Loucy (cell line): Measurements from ENCODE around the gene TMEM121.

Source experiments
- H2AFZ ChIP-seq: fragments of 200-600 bp; sonication (generic); 2 replicates; pipeline ENCODE4 v1.6.0; 2016; ENCODE audit warnings: antibody characterized with exemption, mild to moderate bottlenecking, low read length, moderate library complexity
- H3F3A ChIP-seq: fragments of 200-600 bp; 2 replicates; pipeline ENCODE4 v1.6.0; 2016; ENCODE audit warnings: antibody characterized with exemption, low read depth, mild to moderate bottlenecking
- H3K27me3 ChIP-seq: fragments of 200-600 bp; sonication (generic); 2 replicates; pipeline ENCODE4 v1.6.1; 2014; ENCODE audit warnings: low read length, mild to moderate bottlenecking; ENCODE audit not compliant: insufficient read depth, poor library complexity, severe bottlenecking
- H3K36me3 ChIP-seq: fragments of 200-600 bp; sonication (generic); 2 replicates; pipeline ENCODE4 v1.6.1; 2016; ENCODE audit warnings: low read length; ENCODE audit not compliant: insufficient read depth
- H3K4me1 ChIP-seq: fragments of 200-600 bp; sonication (generic); 2 replicates; pipeline ENCODE4 v1.5.1; 2014; ENCODE audit warnings: low read length, mild to moderate bottlenecking; ENCODE audit not compliant: insufficient read depth, poor library complexity, severe bottlenecking
- H3K4me2 ChIP-seq: fragments of 200-600 bp; sonication (generic); 2 replicates; pipeline ENCODE4 v1.6.0; 2014; ENCODE audit warnings: antibody characterized with exemption, low read length, low read depth, mild to moderate bottlenecking; ENCODE audit not compliant: poor library complexity, severe bottlenecking
- H3K4me3 ChIP-seq: fragments of 200-600 bp; sonication (generic); 2 replicates; pipeline ENCODE4 v1.5.1; 2014; ENCODE audit warnings: low read length, mild to moderate bottlenecking, mixed read lengths; ENCODE audit not compliant: poor library complexity, severe bottlenecking
- H3K79me2 ChIP-seq: fragments of 200-600 bp; sonication (generic); 2 replicates; pipeline ENCODE4 v1.6.1; 2014; ENCODE audit warnings: low read length; ENCODE audit not compliant: insufficient read depth
- H3K9ac ChIP-seq: fragments of 200-600 bp; sonication (generic); 2 replicates; pipeline ENCODE4 v1.6.0; 2014; ENCODE audit warnings: mild to moderate bottlenecking, low read depth, low read length, moderate library complexity; ENCODE audit not compliant: poor library complexity, severe bottlenecking
- H3K9me2 ChIP-seq: fragments of 200-600 bp; sonication (generic); replicated peaks from 2 replicates; pipeline ENCODE4 v1.6.1; 2016; ENCODE audit warnings: low read depth, low read length, mixed read lengths
- H3K9me3 ChIP-seq: fragments of 200-600 bp; sonication (generic); 2 replicates; pipeline ENCODE4 v1.6.1; 2014; ENCODE audit warnings: mild to moderate bottlenecking, antibody characterized with exemption, low read length, low read depth; ENCODE audit not compliant: insufficient read depth
- H4K20me1 ChIP-seq: fragments of 200-600 bp; sonication (generic); 2 replicates; pipeline ENCODE4 v1.6.0; 2014; ENCODE audit warnings: antibody characterized with exemption, low read length, mild to moderate bottlenecking; ENCODE audit not compliant: insufficient read depth, poor library complexity, severe bottlenecking
- EZH2phosphoT487 ChIP-seq: fragments of 200-600 bp; IDR thresholded peaks from 2 replicates; pipeline ENCODE4 v1.6.1; 2018; ENCODE audit warnings: antibody characterized with exemption, mild to moderate bottlenecking, moderate library complexity, borderline replicate concordance
- TF ChIP-seq, protein P1 (sequence below): fragments of 200-600 bp; sonication (generic); conservative IDR thresholded peaks from 2 replicates; pipeline ENCODE4 v1.5.1; 2014; ENCODE audit warnings: mild to moderate bottlenecking, antibody characterized with exemption, low read length

The TMEM121 gene

DNA sequence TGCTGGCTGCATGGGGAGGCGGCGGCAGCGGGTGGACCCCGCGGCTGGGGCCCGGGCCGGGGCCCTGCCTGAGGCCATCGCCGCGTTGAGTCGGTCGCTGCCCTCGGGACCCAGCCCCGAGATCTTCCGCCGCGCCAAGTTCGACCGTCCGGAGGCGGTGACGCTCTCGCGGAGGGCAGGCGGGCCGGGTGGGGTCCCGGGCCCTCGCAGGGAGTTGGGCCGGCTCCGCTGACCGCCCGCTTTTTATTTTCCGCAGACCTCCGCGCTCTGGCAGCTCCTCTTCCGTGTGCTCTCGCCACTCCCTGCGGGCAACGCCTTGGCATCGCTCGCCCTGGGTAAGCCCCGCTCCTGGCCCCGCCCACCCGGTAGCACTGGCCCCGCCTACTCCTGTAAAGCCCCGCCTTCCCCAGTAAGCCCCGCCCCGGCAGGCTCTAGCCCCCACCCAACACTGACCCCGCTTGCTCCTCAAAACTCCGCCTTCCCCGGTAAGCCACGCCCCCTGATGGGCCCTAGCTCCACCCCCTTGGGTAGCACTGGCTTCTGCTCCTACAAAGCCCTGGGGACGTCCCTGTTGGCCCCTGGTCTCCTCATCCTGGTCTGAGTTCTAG is 34.9 kb upstream of the TMEM121 start:
- Histone ChIP-seq H3K9me2 (no peaks in the 10 kb centered on the region), H3K27me3 (no peaks in the 10 kb centered on the region), H3K79me2 (peaks cover 20% of the 10 kb centered on the region), H3K4me3 (peak overlapping the region; percentile 84), H3F3A (no peaks in the 10 kb centered on the region), H3K9me3 (no peaks in the 10 kb centered on the region), H3K4me1 (peaks cover 17% of the 10 kb centered on the region), H3K4me2 (peak overlapping the region; percentile 90), H3K36me3 (no peaks in the 10 kb centered on the region), H3K9ac (peak overlapping the region; percentile 86), H2AFZ (peak overlapping the region; percentile 53; the same call in 1 of the 2 replicates), H4K20me1 (peaks cover 16% of the 10 kb centered on the region)
- TF ChIP-seq, protein P1, sequence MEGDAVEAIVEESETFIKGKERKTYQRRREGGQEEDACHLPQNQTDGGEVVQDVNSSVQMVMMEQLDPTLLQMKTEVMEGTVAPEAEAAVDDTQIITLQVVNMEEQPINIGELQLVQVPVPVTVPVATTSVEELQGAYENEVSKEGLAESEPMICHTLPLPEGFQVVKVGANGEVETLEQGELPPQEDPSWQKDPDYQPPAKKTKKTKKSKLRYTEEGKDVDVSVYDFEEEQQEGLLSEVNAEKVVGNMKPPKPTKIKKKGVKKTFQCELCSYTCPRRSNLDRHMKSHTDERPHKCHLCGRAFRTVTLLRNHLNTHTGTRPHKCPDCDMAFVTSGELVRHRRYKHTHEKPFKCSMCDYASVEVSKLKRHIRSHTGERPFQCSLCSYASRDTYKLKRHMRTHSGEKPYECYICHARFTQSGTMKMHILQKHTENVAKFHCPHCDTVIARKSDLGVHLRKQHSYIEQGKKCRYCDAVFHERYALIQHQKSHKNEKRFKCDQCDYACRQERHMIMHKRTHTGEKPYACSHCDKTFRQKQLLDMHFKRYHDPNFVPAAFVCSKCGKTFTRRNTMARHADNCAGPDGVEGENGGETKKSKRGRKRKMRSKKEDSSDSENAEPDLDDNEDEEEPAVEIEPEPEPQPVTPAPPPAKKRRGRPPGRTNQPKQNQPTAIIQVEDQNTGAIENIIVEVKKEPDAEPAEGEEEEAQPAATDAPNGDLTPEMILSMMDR = no peak
- TF ChIP-seq EZH2phosphoT487 = no peak

DNA sequence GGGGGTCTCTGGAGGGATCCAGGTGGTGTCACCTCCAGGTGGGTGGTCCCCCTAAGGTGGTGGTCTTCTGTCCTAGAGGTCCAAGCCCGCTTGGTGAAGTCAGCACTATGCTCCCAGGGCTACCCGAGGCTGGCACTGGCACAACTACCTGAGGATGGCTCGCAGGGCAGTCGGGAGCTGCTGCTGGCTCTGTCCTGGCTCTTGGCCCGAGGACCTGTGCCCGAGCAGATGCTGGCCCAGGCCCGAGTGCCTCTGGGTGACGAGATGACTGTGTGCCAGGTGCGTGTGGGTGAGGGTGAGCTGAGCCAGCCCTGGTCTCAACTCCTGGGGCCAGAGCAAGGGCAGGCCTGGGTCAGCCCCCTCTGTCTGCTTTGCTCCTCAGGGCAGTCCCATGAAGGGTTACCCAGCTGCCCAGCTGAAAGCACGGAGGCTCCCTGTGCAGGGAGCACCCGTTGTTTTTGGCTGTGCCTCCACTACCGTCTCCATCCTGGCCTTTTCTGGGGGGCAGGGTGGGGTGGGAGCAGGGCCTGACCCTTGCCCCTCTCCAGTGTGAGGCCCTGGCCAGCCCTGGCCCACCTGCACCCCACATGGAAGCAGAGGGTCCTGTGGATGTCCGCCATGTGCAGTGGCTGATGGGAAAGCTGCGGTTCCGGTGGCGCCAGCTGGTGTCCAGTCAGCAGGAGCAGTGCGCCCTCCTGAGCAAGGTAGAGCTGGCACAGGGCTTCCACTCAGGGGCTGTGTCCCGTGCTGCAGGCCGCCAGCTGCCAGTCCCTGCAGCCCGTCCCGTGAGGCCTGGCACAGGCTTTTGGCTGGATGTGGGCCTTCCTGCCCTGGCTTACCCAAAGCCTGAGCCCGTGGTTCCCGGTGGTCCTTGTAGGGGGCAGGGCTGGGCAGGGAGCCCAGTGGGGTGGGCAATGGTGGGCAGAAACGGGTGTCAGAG is 34.1 kb upstream of the TMEM121 start:
- Histone ChIP-seq H2AFZ (no peak overlapping the region), H3K4me3 (peak overlapping the region; percentile 84), H3K9me3 (no peaks in the 10 kb centered on the region), H3F3A (no peaks in the 10 kb centered on the region), H3K27me3 (no peaks in the 10 kb centered on the region), H4K20me1 (peaks cover 16% of the 10 kb centered on the region), H3K9ac (peak overlapping the region; percentile 50), H3K4me1 (peaks cover 17% of the 10 kb centered on the region), H3K79me2 (peaks cover 20% of the 10 kb centered on the region), H3K9me2 (no peaks in the 10 kb centered on the region), H3K4me2 (peak overlapping the region; percentile 90), H3K36me3 (no peaks in the 10 kb centered on the region)
- TF ChIP-seq, protein P1 = no peak
- TF ChIP-seq EZH2phosphoT487 = no peak

DNA sequence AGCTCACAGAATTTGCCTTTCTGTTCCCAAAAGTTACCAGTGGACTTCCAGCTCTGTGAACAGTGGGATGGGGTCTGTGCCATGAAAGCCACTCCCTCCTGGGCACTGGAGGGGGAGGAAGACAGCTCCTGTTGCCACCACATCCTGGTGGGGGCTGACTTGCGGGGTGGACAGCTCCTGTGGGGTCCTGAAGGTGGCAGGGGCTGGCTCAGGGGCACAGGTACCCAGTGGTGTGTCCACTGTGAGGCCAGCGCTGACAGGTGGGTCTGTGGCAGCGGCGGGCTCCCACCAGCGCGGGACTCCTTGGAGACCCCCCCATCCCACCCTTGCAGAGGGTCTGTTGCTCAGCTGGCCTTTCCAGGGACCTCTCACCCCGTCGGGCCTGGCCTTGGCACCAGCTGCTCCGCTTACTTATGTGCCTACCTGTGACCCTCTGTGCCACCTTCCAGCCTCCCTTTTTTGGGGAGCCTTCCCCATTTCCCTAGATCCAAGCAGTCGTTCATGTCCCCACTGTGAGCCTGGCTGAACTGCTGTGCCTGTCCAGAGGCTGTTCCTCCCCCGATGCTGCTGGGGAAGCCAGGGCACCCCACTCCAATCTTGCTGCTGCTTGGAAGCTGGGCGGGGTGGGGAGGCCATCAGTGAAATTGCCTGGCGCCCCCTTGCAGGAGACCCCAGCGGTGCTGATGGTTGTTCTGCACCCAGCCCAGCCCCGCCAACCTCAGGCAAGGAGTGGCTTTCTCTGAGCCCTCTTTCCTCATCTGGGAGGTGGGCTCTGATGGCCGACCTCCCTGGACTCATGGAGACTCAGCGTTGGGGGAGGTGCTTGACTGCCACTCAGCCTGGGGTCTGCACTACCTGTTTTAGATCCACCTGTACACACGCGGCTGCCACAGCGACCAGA is 33.2 kb upstream of the TMEM121 start:
- Histone ChIP-seq H3F3A (no peaks in the 10 kb centered on the region), H3K79me2 (peaks cover 20% of the 10 kb centered on the region), H3K9me3 (no peaks in the 10 kb centered on the region), H3K36me3 (no peaks in the 10 kb centered on the region), H3K4me2 (peak overlapping the region; percentile 90), H3K4me3 (peak overlapping the region; percentile 84), H3K9ac (no peak overlapping the region), H4K20me1 (peaks cover 16% of the 10 kb centered on the region), H3K27me3 (no peaks in the 10 kb centered on the region), H3K4me1 (peaks cover 17% of the 10 kb centered on the region), H3K9me2 (no peaks in the 10 kb centered on the region), H2AFZ (no peak overlapping the region)
- TF ChIP-seq, protein P1 = no peak; the same call in 1 of the 2 replicates
- no peak for TF ChIP-seq EZH2phosphoT487
